ENCODE data around the gene GIMAP5.
A peak's percentile ranks its signal among the peaks of the same experiment; 100 is the strongest.

Gene GIMAP5

GRCh38 chr7:150778014-150778737 is 41.0 kb downstream of the GIMAP5 start:
- no peak for DNase-seq

GRCh38 chr7:150778738-150779301 is 41.6 kb downstream of the GIMAP5 start:
- peak; percentile 76 for DNase-seq

- no peak for DNase-seq
These were observed 43.1 kb downstream of the GIMAP5 start for GRCh38 chr7:150780292-150780691.

- DNase-seq: no peak
These were observed 43.9 kb downstream of the GIMAP5 start for GRCh38 chr7:150781103-150781502.

GRCh38 chr7:150781961-150782360 is 44.7 kb downstream of the GIMAP5 start:
- no peak for DNase-seq

- DNase-seq: no peak
These were observed 47.0 kb downstream of the GIMAP5 start for GRCh38 chr7:150784120-150784736.

GRCh38 chr7:150784954-150785353 is 47.7 kb downstream of the GIMAP5 start:
- no peak for DNase-seq

GRCh38 chr7:150787321-150788281 is 50.4 kb downstream of the GIMAP5 start:
- DNase-seq: peak; percentile 45

GRCh38 chr7:150788474-150789269 is 51.5 kb downstream of the GIMAP5 start:
- no peak for DNase-seq

GRCh38 chr7:150790416-150791075 is 53.3 kb downstream of the GIMAP5 start:
- no peak for DNase-seq

- DNase-seq: no peak
These were observed 54.1 kb downstream of the GIMAP5 start for GRCh38 chr7:150791304-150791703.

- DNase-seq: no peak
These were observed 54.7 kb downstream of the GIMAP5 start for GRCh38 chr7:150791746-150792452.
